Endothelial cell of umbilical vein (primary cell): ENCODE results near the gene CNIH1.

Experiments used
- EZH2 ChIP-seq: IDR thresholded peaks from 2 replicates; pipeline ENCODE4 v1.6.1; 2012; ENCODE audit warnings: borderline replicate concordance, low read depth, mild to moderate bottlenecking, moderate library complexity, low read length, inconsistent platforms; ENCODE audit not compliant: severe bottlenecking
- MYC ChIP-seq: IDR thresholded peaks from one replicate; pipeline ENCODE4 v1.6.1; 2011; ENCODE audit warnings: mild to moderate bottlenecking, low read depth, low read length
- POLR2A ChIP-seq: IDR thresholded peaks from 2 replicates; pipeline ENCODE4 v1.6.1; 2012; ENCODE audit warnings: low read depth, mild to moderate bottlenecking, control low read depth, low read length
- TF ChIP-seq, protein P1 (sequence below), 2 donors: IDR thresholded peaks; 1 replicate in 1 of 2; 2 replicates in 1 of 2; pipeline ENCODE4 v1.5.1; 2011; ENCODE audit warnings: low read length in 2 of 2, mild to moderate bottlenecking in 2 of 2, moderate library complexity in 2 of 2, control low read depth in 1 of 2, inconsistent platforms in 1 of 2, low read depth in 1 of 2; ENCODE audit not compliant: insufficient read depth in 1 of 2; ENCODE audit errors: extremely low read depth in 1 of 2

DNA sequence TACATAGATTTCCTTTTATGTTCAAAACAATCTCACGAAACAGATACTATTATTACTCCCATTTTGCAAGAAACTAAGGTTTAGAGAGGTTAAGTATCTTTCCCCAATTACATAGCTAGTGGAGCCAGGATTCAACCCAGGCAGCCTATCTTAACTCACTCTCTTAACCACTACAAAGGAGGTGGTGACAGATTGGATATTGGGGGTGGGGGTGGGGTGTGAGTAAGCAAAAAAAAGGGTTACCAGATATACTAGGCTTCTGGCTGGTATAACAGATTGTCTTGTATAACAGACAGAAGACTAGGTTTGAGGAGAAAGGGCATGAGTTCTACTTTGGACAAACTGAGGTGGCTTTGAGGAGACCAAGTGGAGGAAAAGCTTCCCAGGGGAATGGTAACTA lies 45.5 kb upstream of the CNIH1 start:
- no peak for TF ChIP-seq POLR2A
- TF ChIP-seq, protein P1, sequence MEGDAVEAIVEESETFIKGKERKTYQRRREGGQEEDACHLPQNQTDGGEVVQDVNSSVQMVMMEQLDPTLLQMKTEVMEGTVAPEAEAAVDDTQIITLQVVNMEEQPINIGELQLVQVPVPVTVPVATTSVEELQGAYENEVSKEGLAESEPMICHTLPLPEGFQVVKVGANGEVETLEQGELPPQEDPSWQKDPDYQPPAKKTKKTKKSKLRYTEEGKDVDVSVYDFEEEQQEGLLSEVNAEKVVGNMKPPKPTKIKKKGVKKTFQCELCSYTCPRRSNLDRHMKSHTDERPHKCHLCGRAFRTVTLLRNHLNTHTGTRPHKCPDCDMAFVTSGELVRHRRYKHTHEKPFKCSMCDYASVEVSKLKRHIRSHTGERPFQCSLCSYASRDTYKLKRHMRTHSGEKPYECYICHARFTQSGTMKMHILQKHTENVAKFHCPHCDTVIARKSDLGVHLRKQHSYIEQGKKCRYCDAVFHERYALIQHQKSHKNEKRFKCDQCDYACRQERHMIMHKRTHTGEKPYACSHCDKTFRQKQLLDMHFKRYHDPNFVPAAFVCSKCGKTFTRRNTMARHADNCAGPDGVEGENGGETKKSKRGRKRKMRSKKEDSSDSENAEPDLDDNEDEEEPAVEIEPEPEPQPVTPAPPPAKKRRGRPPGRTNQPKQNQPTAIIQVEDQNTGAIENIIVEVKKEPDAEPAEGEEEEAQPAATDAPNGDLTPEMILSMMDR (IDR thresholded peaks at IDR 0.05; ENCODE audit: extremely low read depth in 1 of 2, insufficient read depth in 1 of 2, low read depth in 1 of 2, low read length in 2 of 2), result no peak
- TF ChIP-seq EZH2, result no peak
- no peak for TF ChIP-seq MYC
